Measurements from ENCODE around the gene KRTAP4-7. TPM values are rescaled to one million over a fixed set of nuclear protein-coding genes. Genes with fewer than 3 reads are reported as not detected.
"Not testable (repeated sequence)": the region's sequence is repeated elsewhere in the genome, so short reads cannot be mapped to it uniquely, and the experiment has no call there.

The KRTAP4-7 gene
- total RNA-seq, 1 donor from 2014 or later, result not detected

- Histone ChIP-seq H3K36me3 (no peaks in the 10 kb centered on the region), H3K27ac (no peak overlapping the region), H3K9me3 (no peaks in the 10 kb centered on the region), H3K27me3 (no peaks in the 10 kb centered on the region), H3K4me1 (no peaks in the 10 kb centered on the region), H3K4me3 (no peak overlapping the region)
- intact Hi-C loops (cut with DNase I), result no loop called here
- no peak for TF ChIP-seq CTCF (IDR thresholded peaks at IDR 0.05)
- DNase-seq (ENCODE audit: low spot score in 2 of 2), result no peak
These were observed 24.0 kb downstream of the KRTAP4-7 start for GRCh38 chr17:41107941-41108450.

- H3K4me1 ChIP-seq; H3K27ac ChIP-seq; DNase-seq (ENCODE audit: low spot score in 2 of 2); H3K27me3 ChIP-seq; H3K4me3 ChIP-seq; H3K36me3 ChIP-seq; intact Hi-C loops (cut with DNase I); H3K9me3 ChIP-seq: not testable (repeated sequence)
These were observed 24.9 kb downstream of the KRTAP4-7 start for GRCh38 chr17:41108728-41109386.

DNA sequence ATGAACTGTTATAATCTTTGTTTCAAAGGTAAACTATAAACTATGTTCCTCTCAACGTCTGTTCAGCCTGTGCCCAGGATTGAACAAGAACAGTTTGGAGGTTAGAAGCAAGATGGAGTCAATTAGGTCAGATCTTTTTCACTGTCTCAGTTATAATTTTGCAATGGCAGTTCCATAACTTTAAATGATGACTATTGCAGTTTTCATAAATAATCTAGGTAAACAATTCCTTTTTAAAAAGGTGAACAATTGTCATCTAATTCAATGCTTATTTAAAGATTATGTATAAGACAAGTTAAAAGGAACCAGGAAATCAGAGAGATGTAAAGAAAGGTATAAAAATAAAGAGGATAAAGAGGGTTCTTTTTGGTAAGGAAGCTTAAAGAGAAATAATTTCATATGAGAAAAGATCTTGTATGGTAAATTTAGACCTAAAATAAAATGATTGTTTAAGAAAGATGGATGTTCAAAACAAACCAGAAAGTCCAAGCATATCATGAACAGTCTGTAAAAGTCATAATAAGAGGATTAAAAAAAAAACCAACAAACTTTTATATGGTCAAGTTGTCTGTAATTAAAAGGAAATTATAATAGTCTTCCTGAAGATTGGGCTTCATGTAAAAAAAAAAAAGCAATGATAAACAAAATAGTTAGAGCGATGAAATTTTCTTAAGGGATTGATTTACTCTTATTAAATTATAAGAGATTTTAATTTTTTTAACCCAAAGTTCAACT, 27.4 kb downstream of the KRTAP4-7 start:
- Histone ChIP-seq H3K4me1 (no peaks in the 10 kb centered on the region), H3K27ac (no peak overlapping the region), H3K36me3 (no peaks in the 10 kb centered on the region), H3K9me3 (no peaks in the 10 kb centered on the region), H3K4me3 (no peak overlapping the region), H3K27me3 (no peaks in the 10 kb centered on the region)
- no peak for DNase-seq (ENCODE audit: low spot score in 2 of 2)
- TF ChIP-seq CTCF (IDR thresholded peaks at IDR 0.05), result no peak
- intact Hi-C loops (cut with DNase I), result no loop called here

DNA sequence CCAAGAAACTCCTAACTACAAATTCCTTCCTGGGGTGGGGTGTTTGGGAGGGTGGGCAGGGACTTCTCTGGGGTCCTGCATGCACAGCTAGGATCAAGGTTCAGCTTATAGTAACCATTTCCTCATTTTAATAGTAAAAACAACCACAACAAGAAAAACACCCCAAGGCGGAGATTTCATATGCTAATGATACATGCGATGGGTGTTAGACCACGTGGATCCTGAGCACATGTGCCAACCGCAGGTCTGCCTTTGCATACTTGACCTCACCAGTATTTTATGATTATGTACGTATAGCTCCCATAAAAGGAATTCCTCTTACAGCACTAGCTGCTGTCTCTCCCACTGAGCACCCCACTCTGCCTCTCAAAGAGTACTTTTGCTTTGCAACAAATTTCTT, 32.3 kb downstream of the KRTAP4-7 start:
- no peak for DNase-seq (ENCODE audit: low spot score in 2 of 2)
- H3K27ac ChIP-seq, result no peak overlapping the region
- H3K27me3 ChIP-seq, result no peaks in the 10 kb centered on the region
- no peak overlapping the region for H3K4me3 ChIP-seq
- no peaks in the 10 kb centered on the region for H3K36me3 ChIP-seq
- H3K4me1 ChIP-seq, result no peaks in the 10 kb centered on the region
- intact Hi-C loops (cut with DNase I), result no loop called here
- no peak for TF ChIP-seq CTCF (IDR thresholded peaks at IDR 0.05)
- no peaks in the 10 kb centered on the region for H3K9me3 ChIP-seq

- H3K4me3 ChIP-seq; DNase-seq (ENCODE audit: low spot score in 2 of 2); intact Hi-C loops (cut with DNase I); H3K9me3 ChIP-seq; H3K27ac ChIP-seq; H3K36me3 ChIP-seq; H3K27me3 ChIP-seq; H3K4me1 ChIP-seq: not testable (repeated sequence)
These were observed 34.0 kb downstream of the KRTAP4-7 start, which contains the start of gene KRTAP4-11 for GRCh38 chr17:41117846-41118386. TSS of gene KRTAP4-11 (minus strand) at chr17:41118373. CDS start at chr17:41118315, 58 bp downstream.

GRCh38 chr17:41118721-41119120, 34.8 kb downstream of the KRTAP4-7 start:
- Histone ChIP-seq H3K4me3 (no peak overlapping the region), H3K36me3 (no peaks in the 10 kb centered on the region), H3K9me3 (no peaks in the 10 kb centered on the region), H3K27me3 (no peaks in the 10 kb centered on the region), H3K27ac (no peak overlapping the region), H3K4me1 (no peaks in the 10 kb centered on the region)
- TF ChIP-seq CTCF (IDR thresholded peaks at IDR 0.05), result no peak
- DNase-seq (ENCODE audit: low spot score in 2 of 2), result no peak
- intact Hi-C loops (cut with DNase I), result no loop called here

DNA sequence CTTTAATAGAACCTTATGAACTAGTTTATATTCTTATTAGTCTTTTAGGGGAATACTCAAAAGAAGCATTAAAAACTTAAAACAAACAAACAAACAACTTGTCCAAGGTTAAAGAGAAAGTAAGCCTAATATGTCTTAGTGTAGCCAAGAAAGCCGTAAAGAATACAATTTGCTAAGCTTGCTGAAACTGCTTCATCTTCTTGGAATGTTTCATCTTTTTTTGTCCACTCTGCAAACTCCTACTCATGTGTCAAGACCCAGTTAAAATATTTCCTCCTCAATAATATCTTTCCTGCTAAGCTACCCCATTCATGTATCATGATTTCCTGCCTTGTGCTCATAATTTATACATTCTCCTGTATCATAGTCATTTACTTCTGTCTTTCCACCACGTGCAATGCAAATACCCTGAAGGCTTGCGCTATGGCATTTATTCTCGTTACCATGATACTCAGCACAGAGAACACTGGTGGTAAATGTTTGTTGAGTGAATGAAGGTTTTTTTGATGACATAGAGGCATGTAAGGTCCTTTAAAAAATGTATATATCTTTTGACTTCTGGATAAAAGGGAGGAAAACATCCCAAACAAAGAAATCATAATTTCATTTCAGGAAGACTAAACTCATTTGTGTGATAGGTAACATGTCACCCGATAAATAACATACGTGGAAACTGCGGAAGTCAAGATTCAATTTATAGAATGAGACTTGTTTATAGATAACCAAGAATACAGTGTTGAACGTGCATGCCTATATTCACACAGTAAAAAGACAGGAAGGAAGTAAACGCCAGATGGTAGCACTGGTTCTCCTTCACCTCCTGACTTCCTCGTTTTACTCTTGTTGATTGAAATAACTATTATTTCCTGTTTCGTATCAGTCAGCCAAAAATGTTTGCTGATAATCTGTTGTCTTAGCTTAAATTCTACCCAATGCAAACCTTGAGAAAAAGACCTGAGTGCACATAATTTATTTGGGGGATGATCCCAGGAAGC, 36.0 kb downstream of the KRTAP4-7 start:
- H3K9me3 ChIP-seq, H3K27ac ChIP-seq, H3K27me3 ChIP-seq: not testable (repeated sequence)

More for the DNA sequence above, 36.0 kb downstream of the KRTAP4-7 start:
- DNase-seq (ENCODE audit: low spot score in 2 of 2); H3K4me1 ChIP-seq; intact Hi-C loops (cut with DNase I); H3K4me3 ChIP-seq; H3K36me3 ChIP-seq: not testable (repeated sequence)

Measured in ascending aorta (tissue), 2 donors.